PFSK-1 (cell line): ENCODE results near the gene SCLY.

Experiments
- FOXP2 ChIP-seq: optimal IDR thresholded peaks from 2 replicates; pipeline ENCODE3; 2011; ENCODE audit warnings: borderline replicate concordance, control low read depth, inconsistent platforms; ENCODE audit not compliant: insufficient read depth; ENCODE audit errors: extremely low read length, extremely low read depth
- POLR2AphosphoS5 ChIP-seq: IDR thresholded peaks from 2 replicates; pipeline ENCODE4 v1.6.1; 2012; ENCODE audit warnings: low read depth, mild to moderate bottlenecking, control low read depth, low read length, moderate library complexity
- SIN3A ChIP-seq: IDR thresholded peaks from 2 replicates; pipeline ENCODE4 v1.6.1; 2012; ENCODE audit warnings: mild to moderate bottlenecking, low read length, moderate library complexity, borderline replicate concordance; ENCODE audit not compliant: insufficient read depth
- TAF1 ChIP-seq: IDR thresholded peaks from 2 replicates; pipeline ENCODE4 v1.6.1; 2012; ENCODE audit warnings: low read length, control low read depth, borderline replicate concordance; ENCODE audit not compliant: insufficient read depth
- TF ChIP-seq, protein P1 (sequence below), 2 experiments: IDR thresholded peaks; 2 replicates each; pipeline versions ENCODE4 v1.6.1 to v1.8.0; 2011 to 2012; ENCODE audit warnings: low read depth in 2 of 2, low read length in 2 of 2, control low read depth in 1 of 2, inconsistent platforms in 1 of 2, mild to moderate bottlenecking in 1 of 2, moderate library complexity in 1 of 2; ENCODE audit not compliant: insufficient read depth in 1 of 2

DNA sequence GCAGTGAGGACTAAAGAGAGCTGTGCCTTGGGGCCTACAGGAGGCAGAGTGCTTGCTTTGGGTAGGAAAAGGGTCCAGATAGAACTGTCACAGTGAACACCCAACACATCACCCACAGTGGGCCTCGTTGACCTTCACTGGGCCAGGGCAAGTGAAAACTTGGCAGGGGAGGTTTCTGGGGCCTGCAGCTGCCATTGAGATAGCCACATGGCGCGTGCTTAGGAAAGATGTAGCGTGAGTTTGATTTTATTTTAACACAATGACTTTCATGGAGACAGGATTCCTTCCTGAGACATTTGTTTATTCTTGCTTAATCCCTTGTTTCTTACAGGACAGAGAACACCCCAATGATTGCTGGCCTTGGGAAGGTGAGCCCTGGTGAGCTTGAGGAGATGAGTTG is 30.1 kb downstream of the SCLY start:
- TF ChIP-seq, protein P1, sequence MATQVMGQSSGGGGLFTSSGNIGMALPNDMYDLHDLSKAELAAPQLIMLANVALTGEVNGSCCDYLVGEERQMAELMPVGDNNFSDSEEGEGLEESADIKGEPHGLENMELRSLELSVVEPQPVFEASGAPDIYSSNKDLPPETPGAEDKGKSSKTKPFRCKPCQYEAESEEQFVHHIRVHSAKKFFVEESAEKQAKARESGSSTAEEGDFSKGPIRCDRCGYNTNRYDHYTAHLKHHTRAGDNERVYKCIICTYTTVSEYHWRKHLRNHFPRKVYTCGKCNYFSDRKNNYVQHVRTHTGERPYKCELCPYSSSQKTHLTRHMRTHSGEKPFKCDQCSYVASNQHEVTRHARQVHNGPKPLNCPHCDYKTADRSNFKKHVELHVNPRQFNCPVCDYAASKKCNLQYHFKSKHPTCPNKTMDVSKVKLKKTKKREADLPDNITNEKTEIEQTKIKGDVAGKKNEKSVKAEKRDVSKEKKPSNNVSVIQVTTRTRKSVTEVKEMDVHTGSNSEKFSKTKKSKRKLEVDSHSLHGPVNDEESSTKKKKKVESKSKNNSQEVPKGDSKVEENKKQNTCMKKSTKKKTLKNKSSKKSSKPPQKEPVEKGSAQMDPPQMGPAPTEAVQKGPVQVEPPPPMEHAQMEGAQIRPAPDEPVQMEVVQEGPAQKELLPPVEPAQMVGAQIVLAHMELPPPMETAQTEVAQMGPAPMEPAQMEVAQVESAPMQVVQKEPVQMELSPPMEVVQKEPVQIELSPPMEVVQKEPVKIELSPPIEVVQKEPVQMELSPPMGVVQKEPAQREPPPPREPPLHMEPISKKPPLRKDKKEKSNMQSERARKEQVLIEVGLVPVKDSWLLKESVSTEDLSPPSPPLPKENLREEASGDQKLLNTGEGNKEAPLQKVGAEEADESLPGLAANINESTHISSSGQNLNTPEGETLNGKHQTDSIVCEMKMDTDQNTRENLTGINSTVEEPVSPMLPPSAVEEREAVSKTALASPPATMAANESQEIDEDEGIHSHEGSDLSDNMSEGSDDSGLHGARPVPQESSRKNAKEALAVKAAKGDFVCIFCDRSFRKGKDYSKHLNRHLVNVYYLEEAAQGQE (IDR thresholded peaks at IDR 0.05; ENCODE audit: insufficient read depth in 1 of 2, low read depth in 2 of 2, low read length in 2 of 2), result no peak
- no peak for TF ChIP-seq TAF1
- no peak for TF ChIP-seq SIN3A
- TF ChIP-seq POLR2AphosphoS5, result no peak
- TF ChIP-seq FOXP2, result no peak
